HepG2 (cell line): ENCODE measurements around the gene VASN. TPM values are rescaled to one million over a fixed set of nuclear protein-coding genes. Genes with fewer than 3 reads are reported as not detected.
A peak's percentile ranks its signal among the peaks of the same experiment; 100 is the strongest.

Experiments used
- CC2D1A ChIP-seq: sonication (generic); formaldehyde crosslinking; IDR thresholded peaks from 2 replicates; pipeline ENCODE4 v1.8.1; 2023; ENCODE audit warnings: mild to moderate bottlenecking, missing genetic modification reagents
- KLF12 ChIP-seq: sonication (generic); formaldehyde crosslinking; IDR thresholded peaks from 2 replicates; pipeline ENCODE4 v1.4.0; 2020; ENCODE audit warnings: missing genetic modification reagents, borderline replicate concordance
- NFRKB ChIP-seq: fragments of 450-650 bp; IDR thresholded peaks from 2 replicates; pipeline ENCODE4 v1.6.1; 2017
- RFXAP ChIP-seq: sonication (generic); formaldehyde crosslinking; IDR thresholded peaks from 2 replicates; pipeline ENCODE4 v1.4.0; 2020; ENCODE audit warnings: missing genetic modification reagents, borderline replicate concordance
- SATB2 ChIP-seq: sonication (generic); formaldehyde crosslinking; IDR thresholded peaks from 2 replicates; pipeline ENCODE4 v1.5.0; 2020; ENCODE audit warnings: missing genetic modification reagents
- SMARCE1 ChIP-seq: fragments of 450-650 bp; IDR thresholded peaks from 2 replicates; pipeline ENCODE4 v1.6.1; 2017; ENCODE audit warnings: borderline replicate concordance
- SSRP1 ChIP-seq: IDR thresholded peaks from 2 replicates; pipeline ENCODE4 v1.6.1; 2016; ENCODE audit warnings: control low read depth
- THAP8 ChIP-seq: sonication (generic); formaldehyde crosslinking; IDR thresholded peaks from 2 replicates; pipeline ENCODE4 v1.5.1; 2020; ENCODE audit warnings: missing genetic modification reagents, mild to moderate bottlenecking, borderline replicate concordance
- TP53 ChIP-seq: sonication (generic); formaldehyde crosslinking; conservative IDR thresholded peaks from 2 replicates; pipeline ENCODE4 v1.4.0; 2020; ENCODE audit warnings: missing genetic modification reagents
- U2AF1 ChIP-seq: fragments of 200-400 bp; formaldehyde crosslinking; optimal IDR thresholded peaks from 2 replicates; pipeline ENCODE3; 2017; ENCODE audit warnings: mild to moderate bottlenecking, low read depth, low read length
- UBTF ChIP-seq: sonication (generic); formaldehyde crosslinking; IDR thresholded peaks from 2 replicates; pipeline ENCODE4 v1.4.0; 2020; ENCODE audit warnings: mild to moderate bottlenecking, missing genetic modification reagents
- ZBTB7A ChIP-seq: sonication (generic); formaldehyde crosslinking; IDR thresholded peaks from 2 replicates; pipeline ENCODE4 v1.8.0; 2022; ENCODE audit warnings: mild to moderate bottlenecking, missing genetic modification reagents
- ZFY ChIP-seq: sonication (generic); formaldehyde crosslinking; IDR thresholded peaks from 2 replicates; pipeline ENCODE4 v1.4.0; 2020; ENCODE audit warnings: missing genetic modification reagents
- ZNF225 ChIP-seq: sonication (generic); formaldehyde crosslinking; IDR thresholded peaks from 2 replicates; pipeline ENCODE4 v1.4.0; 2020; ENCODE audit warnings: mild to moderate bottlenecking, missing genetic modification reagents
- ZNF232 ChIP-seq: sonication (generic); formaldehyde crosslinking; IDR thresholded peaks from 2 replicates; pipeline ENCODE4 v1.4.0; 2020; ENCODE audit warnings: missing genetic modification reagents, borderline replicate concordance
- ZNF263 ChIP-seq: sonication (generic); formaldehyde crosslinking; IDR thresholded peaks from 2 replicates; pipeline ENCODE4 v1.4.0; 2020; ENCODE audit warnings: missing genetic modification reagents
- ZNF367 ChIP-seq: sonication (generic); formaldehyde crosslinking; IDR thresholded peaks from 2 replicates; pipeline ENCODE4 v1.4.0; 2020; ENCODE audit warnings: missing genetic modification reagents, borderline replicate concordance
- ZNF530 ChIP-seq: sonication (generic); formaldehyde crosslinking; IDR thresholded peaks from 2 replicates; pipeline ENCODE4 v1.5.0; 2020; ENCODE audit warnings: low read depth, mild to moderate bottlenecking, missing genetic modification reagents
- ZNF557 ChIP-seq: sonication (generic); formaldehyde crosslinking; IDR thresholded peaks from 2 replicates; pipeline ENCODE4 v1.4.0; 2020; ENCODE audit warnings: missing genetic modification reagents
- ZNF768 ChIP-seq: sonication (generic); formaldehyde crosslinking; IDR thresholded peaks from 2 replicates; pipeline ENCODE4 v1.4.0; 2020; ENCODE audit warnings: missing genetic modification reagents
- ZNF776 ChIP-seq: sonication (generic); formaldehyde crosslinking; IDR thresholded peaks from 2 replicates; pipeline ENCODE4 v1.4.0; 2020; ENCODE audit warnings: mild to moderate bottlenecking, missing genetic modification reagents
- ZSCAN5A ChIP-seq: sonication (generic); formaldehyde crosslinking; IDR thresholded peaks from 2 replicates; pipeline ENCODE4 v1.8.0; 2022; ENCODE audit warnings: mild to moderate bottlenecking, missing genetic modification reagents, borderline replicate concordance
- polyA plus RNA-seq, 8 experiments: library from polyadenylated mRNA; depleted of rRNA in 3 of 8; stranded (reverse) in 7 of 8; unstranded in 1 of 8; fragments of >200 nt; fragmentation: Illumina TruSeq in 4 of 8; extraction: Trizol in 4 of 8; gene quantifications; 2 replicates each; pipeline versions ENCODE4 v1.2.1 to v1.2.3, GENCODE V29; 2011 to 2016; ENCODE audit warnings: low read depth in 4 of 8, missing spikeins in 1 of 8, mixed read lengths in 1 of 8; ENCODE audit not compliant: insufficient read depth in 1 of 8
- total RNA-seq, 5 experiments: library from RNA; depleted of rRNA; stranded (reverse); fragments of >200 nt; fragmentation: Illumina TruSeq; extraction: Trizol; gene quantifications; 2 replicates each; pipeline ENCODE4 v1.2.3, GENCODE V29; 2016; ENCODE audit warnings: low read depth in 1 of 5
- TF ChIP-seq, protein P1 (sequence below): IDR thresholded peaks from 2 replicates; pipeline ENCODE4 v1.6.1; 2016; ENCODE audit warnings: low read depth, borderline replicate concordance

The VASN gene
- total and polyA plus RNA-seq, 2 of the 13 experiments (the other 11 are each of a cell fraction or from before 2014, with no cell fraction given) = 8.4 to 18.2 TPM

DNA sequence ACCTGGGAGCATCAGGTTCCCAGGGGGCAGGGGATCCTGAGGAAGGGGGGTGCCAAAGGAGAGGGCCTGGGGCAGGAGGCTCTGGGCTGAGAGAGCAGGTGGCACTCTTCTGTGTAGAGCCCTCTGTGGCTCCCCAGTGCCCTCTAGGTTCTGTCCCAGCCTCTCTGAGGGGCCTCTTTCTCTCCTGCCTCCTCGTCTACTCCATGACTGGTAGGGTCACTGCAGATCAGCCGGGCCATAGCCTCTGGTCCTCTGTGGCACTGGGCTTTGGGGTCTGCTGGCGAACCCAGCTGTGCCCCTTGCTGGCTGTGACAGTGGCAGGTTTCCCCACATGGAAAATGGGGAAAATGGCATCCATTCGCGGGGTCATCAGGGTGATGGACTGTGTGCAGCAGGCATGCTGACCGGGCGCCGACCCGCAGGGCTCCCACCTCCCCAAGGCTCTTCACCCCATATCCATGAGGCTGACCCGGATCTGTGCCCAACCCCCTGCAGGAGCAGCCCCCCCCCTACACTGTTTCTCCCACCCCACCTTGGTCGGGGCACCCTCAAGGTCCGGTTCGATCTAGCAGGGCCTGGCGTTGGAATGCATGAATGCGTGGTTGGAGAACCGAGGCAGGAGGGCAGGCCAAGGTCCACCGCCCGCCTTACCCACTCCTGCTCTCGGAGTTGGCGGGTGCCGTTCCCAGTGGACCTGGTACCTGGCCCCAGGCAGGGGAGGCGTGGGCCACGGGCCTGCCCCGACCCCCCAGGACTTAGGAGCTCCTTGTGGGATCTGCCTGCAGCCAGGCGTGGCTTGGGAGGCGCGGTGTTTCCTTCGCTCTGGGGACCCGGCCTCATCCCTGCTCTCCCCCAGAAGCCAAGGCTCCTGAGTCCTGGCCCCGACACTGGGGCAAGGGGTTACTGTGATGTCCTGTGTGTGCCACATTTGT lies 49.3 kb upstream of the VASN start (continued):
- TF ChIP-seq ZNF768 (CRISPR knock-in tag) (peak; percentile 2; the same call in 1 of the 2 replicates), KLF12 (CRISPR knock-in tag) (no peak), RFXAP (CRISPR knock-in tag) (no peak), U2AF1 (no peak), UBTF (peak; percentile 33), SATB2 (CRISPR knock-in tag) (no peak), ZNF367 (CRISPR knock-in tag) (no peak), ZNF225 (CRISPR knock-in tag) (no peak), ZNF530 (CRISPR knock-in tag) (no peak), NFRKB (no peak), ZBTB7A (CRISPR knock-in tag) (0 out of 2 replicates have a peak, but pooled peaks have one; percentile 24), ZNF776 (CRISPR knock-in tag) (0 out of 2 replicates have a peak, but pooled peaks have one; percentile 32), TP53 (CRISPR knock-in tag) (no peak), ZNF263 (CRISPR knock-in tag) (0 out of 2 replicates have a peak, but pooled peaks have one; percentile 10), ZFY (CRISPR knock-in tag) (no peak), CC2D1A (no peak), SMARCE1 (no peak), ZNF232 (CRISPR knock-in tag) (no peak), THAP8 (no peak), SSRP1 (CRISPR knock-in tag) (no peak), ZSCAN5A (CRISPR knock-in tag) (no peak), ZNF557 (CRISPR knock-in tag) (no peak)
- TF ChIP-seq, protein P1, sequence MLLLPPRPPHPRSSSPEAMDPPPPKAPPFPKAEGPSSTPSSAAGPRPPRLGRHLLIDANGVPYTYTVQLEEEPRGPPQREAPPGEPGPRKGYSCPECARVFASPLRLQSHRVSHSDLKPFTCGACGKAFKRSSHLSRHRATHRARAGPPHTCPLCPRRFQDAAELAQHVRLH = no peak
